ENCODE measurements around the gene TAS2R8.

The TAS2R8 gene

DNA sequence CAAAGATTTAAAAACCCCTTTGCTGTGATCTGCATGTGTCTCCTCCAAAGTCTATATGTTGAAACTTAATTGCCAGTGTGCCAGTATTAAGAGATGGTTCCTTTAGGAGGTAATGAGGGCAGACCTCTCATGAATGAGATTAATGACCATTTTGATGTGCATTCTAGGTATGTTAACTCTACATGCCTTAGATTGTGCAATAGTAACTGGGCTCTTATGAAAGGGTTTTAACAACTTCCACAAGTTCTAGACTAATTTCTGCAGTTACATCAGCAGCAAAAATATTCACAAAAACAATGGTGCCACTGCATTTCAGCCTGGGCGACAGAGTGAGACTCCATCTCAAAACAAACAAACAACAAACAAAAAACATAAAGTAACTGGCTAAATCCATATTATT is 22.9 kb upstream of the TAS2R8 start:
- no peak overlapping the region for H3K18ac ChIP-seq (ENCODE audit: low read length)
- no peaks in the 10 kb centered on the region for H3K4me1 ChIP-seq (ENCODE audit: control insufficient read depth in 2 of 2, insufficient read depth in 1 of 2, low read depth in 1 of 2, low read length in 2 of 2)
- H3K36me3 ChIP-seq (replicated peaks in 1 of 2; ENCODE audit: control insufficient read depth in 2 of 2, insufficient read depth in 2 of 2, low read length in 2 of 2), result no peaks in the 10 kb centered on the region
- H3K23ac ChIP-seq (ENCODE audit: low read depth, low read length, poor library complexity), result no peak overlapping the region
- no peak overlapping the region for H4K91ac ChIP-seq (ENCODE audit: low read depth, low read length, poor library complexity)
- H3K79me1 ChIP-seq (ENCODE audit: low read depth, low read length), result no peaks in the 10 kb centered on the region
- H3K9me3 ChIP-seq (replicated peaks in 1 of 2; ENCODE audit: control insufficient read depth in 2 of 2, insufficient read depth in 1 of 2, low read depth in 1 of 2, low read length in 2 of 2), result no peaks in the 10 kb centered on the region
- no peak for DNase-seq (ENCODE audit: low spot score)
- H3K27me3 ChIP-seq (ENCODE audit: control insufficient read depth in 3 of 3, insufficient read depth in 3 of 3, low read depth in 1 of 3, low read length in 3 of 3), result no peaks in the 10 kb centered on the region
- no CpG with 5 or more reads among the region's 1 CpG for WGBS, 2 donors (ENCODE audit: extremely low coverage in 2 of 2, insufficient read length in 2 of 2, insufficient replicate concordance in 1 of 2)
- no peak overlapping the region for H2BK120ac ChIP-seq (ENCODE audit: low read depth, low read length)
- H2BK5ac ChIP-seq (ENCODE audit: low read length), result no peak overlapping the region
- no peak overlapping the region for H3K9ac ChIP-seq (ENCODE audit: low read depth, low read length, poor library complexity)
- H3K4ac ChIP-seq (ENCODE audit: low read length), result no peak overlapping the region
- no peak overlapping the region for H3K4me3 ChIP-seq (ENCODE audit: low read length in 2 of 2)
- no peak overlapping the region for H2AK5ac ChIP-seq (ENCODE audit: low read depth, low read length)
- H2AFZ ChIP-seq (ENCODE audit: low read length), result no peak overlapping the region
- H3K4me2 ChIP-seq (ENCODE audit: insufficient read depth, low read length, poor library complexity, severe bottlenecking), result no peak overlapping the region
- no peak overlapping the region for H3K27ac ChIP-seq (replicated peaks; ENCODE audit: low read length)
- no peak overlapping the region for H2BK15ac ChIP-seq (ENCODE audit: low read length)
- no peak overlapping the region for H2BK12ac ChIP-seq (ENCODE audit: low read length)
- H3K14ac ChIP-seq (ENCODE audit: low read length), result no peak overlapping the region
- H4K8ac ChIP-seq (ENCODE audit: low read depth, low read length), result no peak overlapping the region

DNA sequence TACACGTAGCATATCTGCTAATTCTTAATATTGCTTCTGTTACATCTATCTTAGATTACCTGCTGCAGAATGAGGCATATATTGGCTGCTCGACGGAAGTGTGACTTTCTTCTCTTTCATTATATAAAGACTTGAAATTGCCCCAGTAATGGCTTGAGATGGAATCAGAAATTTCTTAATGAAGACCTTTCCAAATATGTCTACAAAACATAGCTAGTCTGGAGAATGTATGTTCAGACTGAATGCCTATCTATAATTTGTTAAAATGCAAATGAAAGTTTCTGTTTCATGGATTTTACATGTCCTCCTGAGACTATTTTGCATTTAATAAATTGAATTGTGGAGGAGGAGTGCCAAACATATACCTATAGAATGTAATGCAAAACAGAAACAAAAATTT is 19.2 kb upstream of the TAS2R8 start, which contains the start of gene TAS2R10:
TAS2R10 (minus strand) TSS at position 101 of the 400 bp plus-strand sequence; CDS start at position 12, 89 bp downstream.
- Histone ChIP-seq H2AK5ac (ENCODE audit: low read depth, low read length) (no peak within 1 kb of the TSS), H3K79me1 (ENCODE audit: low read depth, low read length) (no peaks in the 10 kb centered on the region), H4K8ac (ENCODE audit: low read depth, low read length) (no peak within 1 kb of the TSS), H3K4me2 (ENCODE audit: insufficient read depth, low read length, poor library complexity, severe bottlenecking) (no peak within 1 kb of the TSS), H2BK15ac (ENCODE audit: low read length) (no peak within 1 kb of the TSS), H3K27me3 (ENCODE audit: control insufficient read depth in 3 of 3, insufficient read depth in 3 of 3, low read depth in 1 of 3, low read length in 3 of 3) (no peaks in the 10 kb centered on the region), H3K18ac (ENCODE audit: low read length) (no peak within 1 kb of the TSS), H3K4me1 (ENCODE audit: control insufficient read depth in 2 of 2, insufficient read depth in 1 of 2, low read depth in 1 of 2, low read length in 2 of 2) (no peaks in the 10 kb centered on the region), H2BK12ac (ENCODE audit: low read length) (no peak within 1 kb of the TSS), H3K36me3 (replicated peaks in 1 of 2; ENCODE audit: control insufficient read depth in 2 of 2, insufficient read depth in 2 of 2, low read length in 2 of 2) (no peaks in the 10 kb centered on the region), H3K27ac (replicated peaks; ENCODE audit: low read length) (no peak within 1 kb of the TSS), H2AFZ (ENCODE audit: low read length) (no peak within 1 kb of the TSS), H3K14ac (ENCODE audit: low read length) (no peak within 1 kb of the TSS), H4K91ac (ENCODE audit: low read depth, low read length, poor library complexity) (no peak within 1 kb of the TSS), H2BK5ac (ENCODE audit: low read length) (no peak within 1 kb of the TSS), H3K23ac (ENCODE audit: low read depth, low read length, poor library complexity) (no peak within 1 kb of the TSS), H3K4ac (ENCODE audit: low read length) (no peak within 1 kb of the TSS), H3K9me3 (replicated peaks in 1 of 2; ENCODE audit: control insufficient read depth in 2 of 2, insufficient read depth in 1 of 2, low read depth in 1 of 2, low read length in 2 of 2) (no peaks in the 10 kb centered on the region), H2BK120ac (ENCODE audit: low read depth, low read length) (no peak within 1 kb of the TSS), H3K9ac (ENCODE audit: low read depth, low read length, poor library complexity) (no peak within 1 kb of the TSS), H3K4me3 (ENCODE audit: low read length in 2 of 2) (no peak within 1 kb of the TSS)
- DNase-seq (ENCODE audit: low spot score), result no peak
- no CpG with 5 or more reads among the region's 3 CpGs for WGBS, 2 donors (ENCODE audit: extremely low coverage in 2 of 2, insufficient read length in 2 of 2, insufficient replicate concordance in 1 of 2)

DNA sequence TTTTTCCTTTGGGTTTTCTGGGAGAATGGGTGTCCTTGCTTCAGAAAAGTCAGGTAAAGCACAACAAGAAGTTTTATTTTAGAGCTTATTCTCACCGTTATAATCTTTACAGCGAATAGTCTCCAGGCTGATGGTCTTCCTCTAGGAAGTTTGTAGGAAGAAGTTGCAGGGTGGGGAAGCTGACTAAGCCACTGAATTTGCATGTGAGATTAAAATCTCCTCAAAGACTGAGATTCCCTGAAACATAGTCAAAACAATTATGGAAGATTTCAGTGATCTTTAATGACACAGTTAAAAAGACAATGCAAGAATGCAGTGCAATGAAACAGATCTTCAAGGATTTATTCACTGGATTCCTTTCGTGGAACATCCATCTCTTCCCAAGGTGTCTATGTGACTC is 17.9 kb upstream of the TAS2R8 start:
- H3K27me3 ChIP-seq (ENCODE audit: control insufficient read depth in 3 of 3, insufficient read depth in 3 of 3, low read depth in 1 of 3, low read length in 3 of 3), result no peaks in the 10 kb centered on the region
- no peak overlapping the region for H3K4me2 ChIP-seq (ENCODE audit: insufficient read depth, low read length, poor library complexity, severe bottlenecking)
- H3K4me3 ChIP-seq (ENCODE audit: low read length in 2 of 2), result no peak overlapping the region
- no peak overlapping the region for H4K91ac ChIP-seq (ENCODE audit: low read depth, low read length, poor library complexity)
- H3K79me1 ChIP-seq (ENCODE audit: low read depth, low read length), result no peaks in the 10 kb centered on the region
- H3K27ac ChIP-seq (replicated peaks; ENCODE audit: low read length), result no peak overlapping the region
- H2BK15ac ChIP-seq (ENCODE audit: low read length), result no peak overlapping the region
- H2BK5ac ChIP-seq (ENCODE audit: low read length), result no peak overlapping the region
- no peak overlapping the region for H3K23ac ChIP-seq (ENCODE audit: low read depth, low read length, poor library complexity)
- H3K9ac ChIP-seq (ENCODE audit: low read depth, low read length, poor library complexity), result no peak overlapping the region
- no peak overlapping the region for H2BK120ac ChIP-seq (ENCODE audit: low read depth, low read length)
- H3K18ac ChIP-seq (ENCODE audit: low read length), result no peak overlapping the region
- H3K4ac ChIP-seq (ENCODE audit: low read length), result no peak overlapping the region
- no CpG with 5 or more reads among the region's 3 CpGs for WGBS, 2 donors (ENCODE audit: extremely low coverage in 2 of 2, insufficient read length in 2 of 2, insufficient replicate concordance in 1 of 2)
- no peak overlapping the region for H3K14ac ChIP-seq (ENCODE audit: low read length)
- no peaks in the 10 kb centered on the region for H3K9me3 ChIP-seq (replicated peaks in 1 of 2; ENCODE audit: control insufficient read depth in 2 of 2, insufficient read depth in 1 of 2, low read depth in 1 of 2, low read length in 2 of 2)
- H2AK5ac ChIP-seq (ENCODE audit: low read depth, low read length), result no peak overlapping the region
- H4K8ac ChIP-seq (ENCODE audit: low read depth, low read length), result no peak overlapping the region
- H2BK12ac ChIP-seq (ENCODE audit: low read length), result no peak overlapping the region
- no peaks in the 10 kb centered on the region for H3K36me3 ChIP-seq (replicated peaks in 1 of 2; ENCODE audit: control insufficient read depth in 2 of 2, insufficient read depth in 2 of 2, low read length in 2 of 2)
- no peak overlapping the region for H2AFZ ChIP-seq (ENCODE audit: low read length)
- DNase-seq (ENCODE audit: low spot score), result no peak
- peaks cover 0 to under 1% of the 10 kb centered on the region in 2 donors for H3K4me1 ChIP-seq (ENCODE audit: control insufficient read depth in 2 of 2, insufficient read depth in 1 of 2, low read depth in 1 of 2, low read length in 2 of 2)

DNA sequence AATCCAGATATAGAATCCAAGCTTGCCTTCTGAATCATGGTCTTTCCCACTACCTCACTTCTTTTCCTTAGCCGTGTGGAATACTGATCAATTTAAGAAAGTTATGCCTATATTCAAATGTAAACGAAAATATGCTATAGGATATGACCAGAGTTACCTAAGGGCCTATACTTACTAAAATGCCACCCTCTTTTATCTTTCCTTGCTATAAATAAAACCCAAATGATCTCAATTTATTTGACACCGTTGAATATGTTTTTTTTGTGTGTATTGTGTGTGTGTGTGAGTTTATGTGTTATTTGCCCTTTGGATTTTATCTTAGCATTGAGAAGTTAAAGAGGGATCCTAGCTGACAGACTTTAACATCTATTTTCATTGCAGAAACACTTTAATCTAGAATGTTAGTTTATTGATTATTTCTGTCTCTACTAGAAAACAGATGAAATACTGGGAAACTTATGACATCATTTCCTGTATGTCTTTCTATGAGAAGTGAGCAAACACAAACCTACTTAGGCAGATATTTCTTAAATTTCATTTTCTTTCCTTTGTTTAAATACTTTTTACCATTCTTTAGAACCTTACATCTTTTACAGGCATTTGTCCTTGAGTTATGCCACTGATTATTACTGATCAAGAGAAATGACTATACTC is 4.9 kb upstream of the TAS2R8 start:
- Histone ChIP-seq H3K4me3 (ENCODE audit: low read length in 2 of 2) (no peak overlapping the region), H3K27ac (replicated peaks; ENCODE audit: low read length) (no peak overlapping the region), H3K4me1 (ENCODE audit: control insufficient read depth in 2 of 2, insufficient read depth in 1 of 2, low read depth in 1 of 2, low read length in 2 of 2) (peaks cover 1 to 4% of the 10 kb centered on the region in 2 donors), H3K23ac (ENCODE audit: low read depth, low read length, poor library complexity) (no peak overlapping the region), H3K4me2 (ENCODE audit: insufficient read depth, low read length, poor library complexity, severe bottlenecking) (no peak overlapping the region), H3K9ac (ENCODE audit: low read depth, low read length, poor library complexity) (no peak overlapping the region), H2BK12ac (ENCODE audit: low read length) (no peak overlapping the region), H3K79me1 (ENCODE audit: low read depth, low read length) (no peaks in the 10 kb centered on the region), H2BK5ac (ENCODE audit: low read length) (no peak overlapping the region), H3K4ac (ENCODE audit: low read length) (no peak overlapping the region), H3K14ac (ENCODE audit: low read length) (no peak overlapping the region), H2BK120ac (ENCODE audit: low read depth, low read length) (no peak overlapping the region), H3K18ac (ENCODE audit: low read length) (no peak overlapping the region), H3K36me3 (replicated peaks in 1 of 2; ENCODE audit: control insufficient read depth in 2 of 2, insufficient read depth in 2 of 2, low read length in 2 of 2) (no peaks in the 10 kb centered on the region), H2BK15ac (ENCODE audit: low read length) (no peak overlapping the region), H4K91ac (ENCODE audit: low read depth, low read length, poor library complexity) (no peak overlapping the region), H3K27me3 (ENCODE audit: control insufficient read depth in 3 of 3, insufficient read depth in 3 of 3, low read depth in 1 of 3, low read length in 3 of 3) (no peaks in the 10 kb centered on the region), H4K8ac (ENCODE audit: low read depth, low read length) (no peak overlapping the region), H3K9me3 (replicated peaks in 1 of 2; ENCODE audit: control insufficient read depth in 2 of 2, insufficient read depth in 1 of 2, low read depth in 1 of 2, low read length in 2 of 2) (peaks cover 0 to 2% of the 10 kb centered on the region in 2 donors), H2AK5ac (ENCODE audit: low read depth, low read length) (no peak overlapping the region), H2AFZ (ENCODE audit: low read length) (no peak overlapping the region)
- DNase-seq (ENCODE audit: low spot score), result no peak
- no CpG with 5 or more reads among the region's 3 CpGs for WGBS, 2 donors (ENCODE audit: extremely low coverage in 2 of 2, insufficient read length in 2 of 2, insufficient replicate concordance in 1 of 2)

Measured in neuronal stem cell (in vitro differentiated cells).